Thoracic aorta (tissue), 2 donors: Measurements from ENCODE around the gene PRELID3B. TPM values are rescaled to one million over a fixed set of nuclear protein-coding genes. Genes with fewer than 3 reads are reported as not detected.

Source experiments
- ATAC-seq: fragments of 150-250 bp; one replicate; pipeline ENCODE4 v1.8.0; 2017; ENCODE audit warnings: low read depth; ENCODE audit not compliant: insufficient number of reproducible peaks, low FRiP score
- DNase-seq: peaks from one replicate; pipeline ENCODE4 v3.0.0-alpha.2; 2020; ENCODE audit warnings: low spot score
- H3K27ac ChIP-seq, 2 donors: fragments of 200-600 bp; sonication (generic); 1 replicate in 1 of 2; 2 replicates in 1 of 2; pipeline ENCODE4 v1.5.1; 2016; ENCODE audit warnings: mild to moderate bottlenecking in 2 of 2, moderate library complexity in 2 of 2
- H3K27me3 ChIP-seq: fragments of 200-600 bp; sonication (generic); replicated peaks from 2 replicates; pipeline ENCODE4 v1.6.0; 2016; ENCODE audit warnings: mild to moderate bottlenecking; ENCODE audit not compliant: insufficient read depth
- H3K36me3 ChIP-seq: fragments of 200-600 bp; sonication (generic); one replicate; pipeline ENCODE4 v1.5.1; 2016
- H3K4me1 ChIP-seq, 2 donors: fragments of 200-600 bp; sonication (generic); 1 replicate in 1 of 2; 2 replicates in 1 of 2; pipeline versions ENCODE4 v1.5.1 to v1.6.0; 2016; ENCODE audit warnings: low read depth in 2 of 2, mild to moderate bottlenecking in 1 of 2; ENCODE audit not compliant: control insufficient read depth in 1 of 2
- H3K4me3 ChIP-seq: fragments of 200-600 bp; sonication (generic); 2 replicates; pipeline ENCODE4 v1.5.1; 2016; ENCODE audit warnings: mild to moderate bottlenecking
- H3K9me3 ChIP-seq: fragments of 200-600 bp; sonication (generic); 2 replicates; pipeline ENCODE4 v1.5.1; 2016
- total RNA-seq, 2 donors: library from RNA; depleted of rRNA; stranded (reverse); fragments of >200 nt; gene quantifications; one replicate each; pipeline versions ENCODE4 v1.1.0 to v1.2.3, GENCODE V29; 2016
- TF ChIP-seq, protein P1 (sequence below): fragments of 200-600 bp; sonication (generic); IDR thresholded peaks from one replicate; pipeline ENCODE4 v1.5.1; 2019; ENCODE audit warnings: antibody characterized with exemption

The PRELID3B gene
- total RNA-seq, 2 donors from 2014 or later, result 25.5 to 30.5 TPM

DNA sequence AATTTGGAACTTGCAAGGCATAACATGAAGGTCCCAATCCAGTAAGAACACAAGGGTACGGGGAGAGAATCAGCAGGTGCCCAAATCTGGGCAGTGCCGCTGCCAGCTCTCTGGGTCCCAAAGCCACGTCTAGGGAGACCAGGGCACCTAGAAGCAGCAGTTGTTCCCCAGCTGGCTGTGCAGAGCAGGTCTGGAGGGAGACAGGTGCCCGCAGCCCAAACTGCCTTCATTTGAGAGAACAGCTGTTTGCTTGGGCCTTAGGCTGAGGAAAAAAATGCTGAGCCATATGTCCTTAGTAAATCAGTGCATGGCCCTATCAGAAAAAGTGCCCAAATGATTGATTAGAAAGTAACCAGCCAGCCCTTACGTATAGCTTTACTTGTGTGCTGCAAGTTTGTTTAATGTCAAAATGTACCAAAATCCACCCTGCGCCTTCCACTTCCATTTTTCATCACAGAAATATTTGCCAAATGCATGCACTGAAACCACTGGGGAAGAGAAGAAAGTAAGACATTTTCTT is 9.1 kb upstream of the PRELID3B start:
- Histone ChIP-seq H3K36me3 (no peaks in the 10 kb centered on the region), H3K9me3 (no peaks in the 10 kb centered on the region), H3K27ac (no peak overlapping the region), H3K27me3 (no peaks in the 10 kb centered on the region), H3K4me1 (no peaks in the 10 kb centered on the region), H3K4me3 (no peak overlapping the region)
- DNase-seq, result no peak
- ATAC-seq, result no peak
- TF ChIP-seq, protein P1, sequence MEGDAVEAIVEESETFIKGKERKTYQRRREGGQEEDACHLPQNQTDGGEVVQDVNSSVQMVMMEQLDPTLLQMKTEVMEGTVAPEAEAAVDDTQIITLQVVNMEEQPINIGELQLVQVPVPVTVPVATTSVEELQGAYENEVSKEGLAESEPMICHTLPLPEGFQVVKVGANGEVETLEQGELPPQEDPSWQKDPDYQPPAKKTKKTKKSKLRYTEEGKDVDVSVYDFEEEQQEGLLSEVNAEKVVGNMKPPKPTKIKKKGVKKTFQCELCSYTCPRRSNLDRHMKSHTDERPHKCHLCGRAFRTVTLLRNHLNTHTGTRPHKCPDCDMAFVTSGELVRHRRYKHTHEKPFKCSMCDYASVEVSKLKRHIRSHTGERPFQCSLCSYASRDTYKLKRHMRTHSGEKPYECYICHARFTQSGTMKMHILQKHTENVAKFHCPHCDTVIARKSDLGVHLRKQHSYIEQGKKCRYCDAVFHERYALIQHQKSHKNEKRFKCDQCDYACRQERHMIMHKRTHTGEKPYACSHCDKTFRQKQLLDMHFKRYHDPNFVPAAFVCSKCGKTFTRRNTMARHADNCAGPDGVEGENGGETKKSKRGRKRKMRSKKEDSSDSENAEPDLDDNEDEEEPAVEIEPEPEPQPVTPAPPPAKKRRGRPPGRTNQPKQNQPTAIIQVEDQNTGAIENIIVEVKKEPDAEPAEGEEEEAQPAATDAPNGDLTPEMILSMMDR, result no peak

DNA sequence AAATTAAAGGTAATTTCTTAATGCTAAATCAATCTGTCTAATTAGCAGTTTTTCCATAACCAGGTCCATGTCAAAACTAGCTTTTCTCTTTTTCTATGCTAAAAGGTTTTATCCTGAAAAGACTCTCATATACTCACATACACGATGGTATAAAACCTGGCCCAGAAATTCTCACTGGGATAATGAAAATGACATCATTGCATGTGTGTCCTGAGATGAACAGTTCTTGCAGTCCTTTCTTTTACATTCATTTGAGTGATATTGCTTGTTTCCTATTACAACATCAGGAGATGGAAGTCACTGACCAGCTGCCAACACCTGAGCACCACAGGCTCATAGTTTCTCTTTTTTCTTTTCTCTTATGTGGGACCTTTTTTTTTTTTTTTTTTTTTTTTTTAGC is 7.9 kb upstream of the PRELID3B start:
- Histone ChIP-seq H3K4me3 (no peak overlapping the region), H3K9me3 (no peaks in the 10 kb centered on the region), H3K27me3 (no peaks in the 10 kb centered on the region), H3K27ac (no peak overlapping the region), H3K36me3 (no peaks in the 10 kb centered on the region), H3K4me1 (no peaks in the 10 kb centered on the region)
- DNase-seq (no peak), ATAC-seq (no peak)
- TF ChIP-seq, protein P1, result no peak

DNA sequence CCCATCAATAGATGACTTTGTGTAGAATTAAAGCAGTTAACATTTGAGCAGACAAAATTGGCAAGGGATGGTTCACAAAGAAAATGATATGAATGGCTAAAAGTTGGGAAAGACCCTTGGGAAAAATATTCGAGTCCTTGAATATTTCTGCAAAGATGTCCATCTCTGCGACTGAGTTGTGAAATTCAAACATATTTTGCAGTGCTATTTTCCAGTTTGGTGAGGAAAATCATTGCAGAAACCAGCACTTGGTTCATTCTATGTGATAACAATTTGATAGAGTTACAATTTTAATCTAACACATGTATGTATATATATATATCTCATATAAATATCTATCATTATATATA is 6.1 kb upstream of the PRELID3B start:
- TF ChIP-seq, protein P1, result no peak
- Histone ChIP-seq H3K36me3 (no peaks in the 10 kb centered on the region), H3K4me3 (no peak overlapping the region), H3K27ac (no peak overlapping the region), H3K27me3 (no peaks in the 10 kb centered on the region), H3K4me1 (no peaks in the 10 kb centered on the region), H3K9me3 (no peaks in the 10 kb centered on the region)
- no peak for ATAC-seq
- no peak for DNase-seq

DNA sequence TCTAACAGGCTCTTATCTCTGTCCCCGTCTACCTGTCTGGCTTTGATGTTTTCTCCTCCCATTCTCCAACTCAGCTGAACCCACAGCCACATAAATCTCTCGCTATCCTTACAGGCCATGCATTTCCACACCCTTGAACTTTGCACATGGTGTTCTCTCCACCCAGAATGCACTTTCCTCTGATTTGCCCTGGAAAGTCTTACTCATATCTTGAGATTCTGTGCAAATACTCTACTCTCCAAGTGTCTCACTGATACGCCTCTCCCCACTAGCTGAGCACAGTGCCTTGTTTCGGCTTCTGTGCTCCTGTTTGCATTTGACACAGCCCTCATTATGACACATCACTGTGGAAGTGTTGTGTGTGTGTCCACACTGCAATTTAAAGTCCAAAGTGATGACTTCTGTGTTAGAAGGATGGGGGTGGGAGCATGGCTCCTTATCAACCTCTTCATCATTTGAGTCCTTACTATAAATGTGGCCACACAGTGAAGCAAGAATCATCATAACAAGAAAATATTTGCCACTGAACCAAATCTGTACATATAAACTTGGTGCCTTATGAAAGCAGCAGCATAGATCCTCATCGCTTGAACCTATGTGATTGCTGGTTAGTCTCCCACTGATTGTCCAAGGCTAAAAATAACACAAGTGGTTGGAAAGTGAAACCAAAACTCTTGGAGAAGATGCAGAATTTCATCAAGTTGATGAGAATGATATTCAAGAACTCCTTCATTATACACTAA is 5.5 kb upstream of the PRELID3B start:
- H3K27ac ChIP-seq, result no peak overlapping the region
- TF ChIP-seq, protein P1, result no peak
- DNase-seq (no peak), ATAC-seq (no peak)
- no peak overlapping the region for H3K4me3 ChIP-seq
- H3K27me3 ChIP-seq, result no peaks in the 10 kb centered on the region
- no peaks in the 10 kb centered on the region for H3K36me3 ChIP-seq
- H3K9me3 ChIP-seq, result no peaks in the 10 kb centered on the region
- H3K4me1 ChIP-seq, result peaks cover 0 to 3% of the 10 kb centered on the region in 2 donors

DNA sequence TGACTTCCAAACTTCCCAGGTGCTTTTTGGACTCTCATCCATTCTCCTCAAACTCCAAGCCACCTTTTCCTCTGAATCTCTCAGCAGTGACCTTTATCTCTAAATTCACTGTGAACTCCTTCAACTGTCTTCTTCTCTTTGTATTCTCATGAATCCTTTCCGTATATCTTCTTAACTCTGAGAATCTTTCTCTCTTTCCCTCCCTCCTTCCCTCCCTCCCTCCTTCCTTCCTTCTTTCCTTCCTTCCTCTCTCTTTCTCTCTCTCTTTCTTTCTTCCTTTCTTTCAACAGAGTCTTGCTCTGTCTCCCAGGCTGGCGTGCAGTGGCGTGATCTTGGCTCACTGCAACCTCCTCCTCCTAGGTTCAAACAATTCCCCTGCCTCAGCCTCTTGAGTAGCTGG is 4.3 kb upstream of the PRELID3B start:
- H3K9me3 ChIP-seq, result no peaks in the 10 kb centered on the region
- ATAC-seq (no peak), DNase-seq (no peak)
- no peaks in the 10 kb centered on the region for H3K27me3 ChIP-seq
- H3K4me3 ChIP-seq, result no peak overlapping the region
- H3K4me1 ChIP-seq, result peaks cover under 1 to 6% of the 10 kb centered on the region in 2 donors
- H3K36me3 ChIP-seq, result no peaks in the 10 kb centered on the region
- TF ChIP-seq, protein P1, result no peak
- H3K27ac ChIP-seq, result no peak overlapping the region
